Ovary (tissue), 3 donors: Measurements from ENCODE around the gene ABCA9.

Source experiments
- EP300 ChIP-seq: sonication (generic); formaldehyde crosslinking; IDR thresholded peaks from one replicate; pipeline ENCODE4 v1.6.1; 2017; ENCODE audit warnings: antibody characterized with exemption
- POLR2A ChIP-seq: fragments of 450-650 bp; IDR thresholded peaks from one replicate; pipeline ENCODE4 v1.6.1; 2017; ENCODE audit warnings: antibody characterized with exemption, mild to moderate bottlenecking, moderate library complexity
- TF ChIP-seq, protein P1 (sequence below), 3 donors: fragments of 450-650 bp in 2 of 3; fragments of 200-600 bp in 1 of 3; IDR thresholded peaks; one replicate each; pipeline versions ENCODE4 v1.5.1 to v1.8.0; 2016 to 2022; ENCODE audit warnings: antibody characterized with exemption in 3 of 3, mild to moderate bottlenecking in 1 of 3
- donor health status: DM: no; HTN: no; CAD: no.

DNA sequence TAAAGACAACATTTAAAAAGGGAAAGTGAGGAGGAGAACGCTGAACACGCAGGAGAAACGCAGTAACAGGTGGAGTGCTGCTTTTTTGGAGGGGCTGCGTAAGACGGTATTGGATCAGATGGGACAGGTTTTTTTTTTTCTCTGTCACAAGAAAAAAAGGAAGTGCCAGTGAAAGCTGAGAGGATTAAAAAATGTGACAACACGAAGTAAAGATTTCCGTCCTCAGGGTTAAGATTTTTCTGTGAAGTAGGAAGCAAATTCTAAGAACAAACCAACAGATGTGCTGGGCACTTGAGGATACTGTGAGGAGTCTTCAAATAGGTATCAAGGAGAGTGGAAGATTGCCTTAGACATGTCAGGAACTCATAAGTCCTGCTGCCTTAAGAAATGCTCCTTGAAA lies 5.8 kb upstream of the ABCA9 start:
- TF ChIP-seq, protein P1, sequence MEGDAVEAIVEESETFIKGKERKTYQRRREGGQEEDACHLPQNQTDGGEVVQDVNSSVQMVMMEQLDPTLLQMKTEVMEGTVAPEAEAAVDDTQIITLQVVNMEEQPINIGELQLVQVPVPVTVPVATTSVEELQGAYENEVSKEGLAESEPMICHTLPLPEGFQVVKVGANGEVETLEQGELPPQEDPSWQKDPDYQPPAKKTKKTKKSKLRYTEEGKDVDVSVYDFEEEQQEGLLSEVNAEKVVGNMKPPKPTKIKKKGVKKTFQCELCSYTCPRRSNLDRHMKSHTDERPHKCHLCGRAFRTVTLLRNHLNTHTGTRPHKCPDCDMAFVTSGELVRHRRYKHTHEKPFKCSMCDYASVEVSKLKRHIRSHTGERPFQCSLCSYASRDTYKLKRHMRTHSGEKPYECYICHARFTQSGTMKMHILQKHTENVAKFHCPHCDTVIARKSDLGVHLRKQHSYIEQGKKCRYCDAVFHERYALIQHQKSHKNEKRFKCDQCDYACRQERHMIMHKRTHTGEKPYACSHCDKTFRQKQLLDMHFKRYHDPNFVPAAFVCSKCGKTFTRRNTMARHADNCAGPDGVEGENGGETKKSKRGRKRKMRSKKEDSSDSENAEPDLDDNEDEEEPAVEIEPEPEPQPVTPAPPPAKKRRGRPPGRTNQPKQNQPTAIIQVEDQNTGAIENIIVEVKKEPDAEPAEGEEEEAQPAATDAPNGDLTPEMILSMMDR (IDR thresholded peaks at IDR 0.05) = no peak
- TF ChIP-seq POLR2A = no peak
- no peak for TF ChIP-seq EP300
